GM18507 (cell line): ENCODE measurements around the gene PARPBP.
"Not testable (repeated sequence)": the region's sequence is repeated elsewhere in the genome, so short reads cannot be mapped to it uniquely, and the experiment has no call there.

Experiments used
- DNase-seq: peaks from one replicate; pipeline ENCODE4 v3.0.0; 2011; ENCODE audit warnings: low read depth; ENCODE audit not compliant: insufficient read length; ENCODE audit errors: extremely low spot score
- FAIRE-seq: peaks from 2 replicates; lab custom pipeline; 2011; peaks lifted over from hg19 to GRCh38; lab: Jason Lieb, UNC

PARPBP gene

GRCh38 chr12:102142866-102143373 is 22.9 kb downstream of the PARPBP start:
- DNase-seq, FAIRE-seq: not testable (repeated sequence)

GRCh38 chr12:102144221-102144620 is 24.2 kb downstream of the PARPBP start:
- no peak for DNase-seq

GRCh38 chr12:102147062-102147587 is 27.1 kb downstream of the PARPBP start:
- DNase-seq, FAIRE-seq: not testable (repeated sequence)

More at GRCh38 chr12:102144221-102144620, 24.2 kb downstream of the PARPBP start:
- no peak for FAIRE-seq

GRCh38 chr12:102155206-102155605 is 35.2 kb downstream of the PARPBP start:
- not testable (repeated sequence) for DNase-seq, FAIRE-seq

GRCh38 chr12:102163383-102163782 is 43.4 kb downstream of the PARPBP start:
- FAIRE-seq (no peak), DNase-seq (no peak)

GRCh38 chr12:102167821-102168604 is 48.0 kb downstream of the PARPBP start:
- DNase-seq: no peak
- peak; percentile 56 for FAIRE-seq

- peak; percentile 9 for FAIRE-seq
- peak; percentile 2 for DNase-seq
Measured at GRCh38 chr12:102169922-102170621, 50.1 kb downstream of the PARPBP start.

- no peak for DNase-seq
Measured at GRCh38 chr12:102171951-102172350, 52.0 kb downstream of the PARPBP start.

GRCh38 chr12:102172436-102172835 is 52.5 kb downstream of the PARPBP start:
- DNase-seq: no peak
- no peak for FAIRE-seq

More at GRCh38 chr12:102171951-102172350, 52.0 kb downstream of the PARPBP start:
- no peak for FAIRE-seq

GRCh38 chr12:102174117-102174516 is 54.1 kb downstream of the PARPBP start:
- FAIRE-seq: no peak

GRCh38 chr12:102174761-102175160 is 54.8 kb downstream of the PARPBP start:
- DNase-seq (no peak), FAIRE-seq (no peak)

More at GRCh38 chr12:102174117-102174516, 54.1 kb downstream of the PARPBP start:
- DNase-seq: no peak

GRCh38 chr12:102182635-102183034 is 62.7 kb downstream of the PARPBP start:
- DNase-seq (no peak), FAIRE-seq (no peak)

- FAIRE-seq: no peak
Measured at GRCh38 chr12:102195826-102196225, 75.8 kb downstream of the PARPBP start.

GRCh38 chr12:102197789-102198188 is 77.8 kb downstream of the PARPBP start, which contains the start of gene PMCH:
PMCH (minus strand) TSS chr12:102197833; CDS start chr12:102197770, 63 bp downstream.
- no peak for FAIRE-seq
- no peak for DNase-seq

More at GRCh38 chr12:102195826-102196225, 75.8 kb downstream of the PARPBP start:
- DNase-seq: no peak

GRCh38 chr12:102201436-102202061 is 81.6 kb downstream of the PARPBP start:
- DNase-seq (no peak), FAIRE-seq (no peak)

- FAIRE-seq (no peak), DNase-seq (no peak)
Measured at GRCh38 chr12:102202556-102202955, 82.6 kb downstream of the PARPBP start.

GRCh38 chr12:102204025-102204424 is 84.0 kb downstream of the PARPBP start:
- FAIRE-seq (no peak), DNase-seq (no peak)

GRCh38 chr12:102215992-102216691 is 96.2 kb downstream of the PARPBP start:
- DNase-seq (no peak), FAIRE-seq (no peak)

GRCh38 chr12:102220736-102221135 is 100.8 kb downstream of the PARPBP start:
- no peak for DNase-seq
- FAIRE-seq: no peak
